ENCODE data around the gene CDC25B.

DNA sequence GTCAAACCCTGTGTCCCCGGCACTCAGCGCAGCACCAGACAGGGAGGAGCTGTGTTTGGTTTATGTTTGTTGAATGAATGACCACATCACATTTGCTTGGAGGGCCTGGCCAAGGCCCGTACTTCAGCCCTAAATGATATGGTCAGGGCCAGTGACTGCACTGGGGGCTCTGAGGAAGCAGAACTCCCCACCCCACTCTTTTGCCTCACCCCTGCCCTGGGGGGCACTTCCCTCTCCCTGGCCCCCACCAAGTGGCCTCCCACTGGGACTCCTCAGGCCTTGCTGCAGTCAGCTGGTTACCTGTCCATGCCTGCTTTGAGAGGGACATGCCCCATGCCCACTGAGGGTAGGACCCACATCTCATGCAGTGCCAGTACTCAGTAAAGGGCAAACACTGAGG is 31.5 kb upstream of the CDC25B start:
- TF ChIP-seq, protein P1, sequence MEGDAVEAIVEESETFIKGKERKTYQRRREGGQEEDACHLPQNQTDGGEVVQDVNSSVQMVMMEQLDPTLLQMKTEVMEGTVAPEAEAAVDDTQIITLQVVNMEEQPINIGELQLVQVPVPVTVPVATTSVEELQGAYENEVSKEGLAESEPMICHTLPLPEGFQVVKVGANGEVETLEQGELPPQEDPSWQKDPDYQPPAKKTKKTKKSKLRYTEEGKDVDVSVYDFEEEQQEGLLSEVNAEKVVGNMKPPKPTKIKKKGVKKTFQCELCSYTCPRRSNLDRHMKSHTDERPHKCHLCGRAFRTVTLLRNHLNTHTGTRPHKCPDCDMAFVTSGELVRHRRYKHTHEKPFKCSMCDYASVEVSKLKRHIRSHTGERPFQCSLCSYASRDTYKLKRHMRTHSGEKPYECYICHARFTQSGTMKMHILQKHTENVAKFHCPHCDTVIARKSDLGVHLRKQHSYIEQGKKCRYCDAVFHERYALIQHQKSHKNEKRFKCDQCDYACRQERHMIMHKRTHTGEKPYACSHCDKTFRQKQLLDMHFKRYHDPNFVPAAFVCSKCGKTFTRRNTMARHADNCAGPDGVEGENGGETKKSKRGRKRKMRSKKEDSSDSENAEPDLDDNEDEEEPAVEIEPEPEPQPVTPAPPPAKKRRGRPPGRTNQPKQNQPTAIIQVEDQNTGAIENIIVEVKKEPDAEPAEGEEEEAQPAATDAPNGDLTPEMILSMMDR (IDR thresholded peaks at IDR 0.05), result no peak
- TF ChIP-seq POLR2AphosphoS5 (IDR thresholded peaks at IDR 0.05) (no peak), EP300 (IDR thresholded peaks at IDR 0.05) (no peak), POLR2A (IDR thresholded peaks at IDR 0.05) (no peak)

Data from gastroesophageal sphincter (tissue), 3 donors.